Activated CD4-positive, alpha-beta T cell treated with anti-CD3 and anti-CD28 coated beads for 24 hours (primary cell): ENCODE measurements around the gene LETM1.

ENCODE experiments used
- DNase-seq, 2 donors: peaks; one replicate each; pipeline ENCODE4 v3.0.0-alpha.2; 2020; ENCODE audit warnings: low read depth in 2 of 2

The LETM1 gene

DNA sequence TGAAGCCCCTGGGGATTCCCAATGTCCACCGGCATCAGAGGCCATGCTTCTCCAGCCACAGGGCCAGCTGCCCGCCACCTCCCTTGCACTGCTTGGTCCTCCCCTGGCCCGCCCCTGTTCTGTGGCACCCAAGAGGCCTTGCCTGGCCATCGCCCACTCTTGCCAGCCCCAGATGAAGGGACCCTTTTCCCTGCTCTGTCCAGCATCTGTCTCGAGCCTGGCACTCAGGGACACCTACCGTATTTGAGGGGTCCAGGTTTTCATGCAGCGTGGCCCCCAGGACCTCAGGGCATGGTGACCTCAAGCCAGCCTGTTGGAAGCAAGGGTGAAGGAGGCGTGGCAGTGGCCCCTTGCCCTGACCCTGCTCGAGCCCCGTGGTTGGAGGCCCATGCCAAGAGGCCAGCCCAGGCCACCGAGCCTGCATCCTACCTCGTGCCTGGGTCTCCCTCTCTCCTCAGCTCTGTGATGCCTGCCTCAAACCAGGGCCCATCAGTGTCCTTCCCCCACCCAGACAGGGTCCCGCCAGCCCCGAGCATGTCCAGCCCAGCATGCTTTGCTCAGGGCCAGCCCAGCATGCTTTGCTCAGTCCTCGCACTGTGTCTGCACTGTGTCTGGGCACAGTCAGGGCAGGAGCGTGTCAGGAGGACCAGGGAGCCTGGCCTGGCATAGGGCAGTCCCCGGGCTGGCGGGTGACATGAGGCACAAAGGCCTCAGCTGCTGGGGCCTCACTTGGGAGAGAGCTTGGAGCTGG, 77.1 kb downstream of the LETM1 start:
- DNase-seq, result no peak

DNA sequence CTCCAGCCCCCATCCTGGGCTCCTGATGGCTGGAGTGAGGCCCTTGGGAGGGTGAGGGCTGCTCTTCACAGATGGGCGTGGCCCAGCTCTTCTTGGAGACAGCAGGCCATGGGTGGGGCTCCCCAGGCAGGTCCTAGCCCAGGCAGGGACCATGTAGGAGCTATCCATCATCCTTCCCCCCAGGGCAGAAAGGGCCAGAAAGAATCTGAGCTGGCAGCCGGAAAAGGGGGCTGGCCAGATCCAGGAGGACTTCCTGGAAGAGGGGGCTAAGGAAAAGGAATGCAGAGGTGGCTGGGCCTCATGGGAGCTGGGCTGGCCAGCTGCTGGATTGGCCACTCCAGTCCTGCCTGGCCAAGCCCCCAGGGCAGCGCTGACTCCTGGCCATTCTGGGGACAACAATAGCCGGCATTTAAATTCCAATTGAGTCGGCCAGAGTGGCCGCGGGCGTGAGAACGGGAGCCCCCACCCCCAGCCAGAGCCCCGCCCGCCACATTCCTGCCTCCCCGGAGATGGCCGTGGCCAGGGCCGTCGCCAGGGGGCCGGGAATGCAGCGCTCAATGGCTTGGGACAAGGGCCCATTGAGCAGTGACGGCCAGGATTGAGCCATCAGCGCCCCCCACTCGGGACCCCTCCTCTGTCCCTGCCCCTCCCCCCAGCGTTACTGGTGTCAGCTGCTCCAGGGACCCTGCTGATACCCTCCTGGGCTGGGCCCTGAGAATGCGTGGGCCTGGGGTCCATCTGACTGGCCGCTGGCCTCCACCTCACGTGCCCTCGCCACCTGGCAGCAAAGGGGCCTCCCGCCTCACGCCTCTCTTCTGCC, 77.9 kb downstream of the LETM1 start:
- no peak for DNase-seq

DNA sequence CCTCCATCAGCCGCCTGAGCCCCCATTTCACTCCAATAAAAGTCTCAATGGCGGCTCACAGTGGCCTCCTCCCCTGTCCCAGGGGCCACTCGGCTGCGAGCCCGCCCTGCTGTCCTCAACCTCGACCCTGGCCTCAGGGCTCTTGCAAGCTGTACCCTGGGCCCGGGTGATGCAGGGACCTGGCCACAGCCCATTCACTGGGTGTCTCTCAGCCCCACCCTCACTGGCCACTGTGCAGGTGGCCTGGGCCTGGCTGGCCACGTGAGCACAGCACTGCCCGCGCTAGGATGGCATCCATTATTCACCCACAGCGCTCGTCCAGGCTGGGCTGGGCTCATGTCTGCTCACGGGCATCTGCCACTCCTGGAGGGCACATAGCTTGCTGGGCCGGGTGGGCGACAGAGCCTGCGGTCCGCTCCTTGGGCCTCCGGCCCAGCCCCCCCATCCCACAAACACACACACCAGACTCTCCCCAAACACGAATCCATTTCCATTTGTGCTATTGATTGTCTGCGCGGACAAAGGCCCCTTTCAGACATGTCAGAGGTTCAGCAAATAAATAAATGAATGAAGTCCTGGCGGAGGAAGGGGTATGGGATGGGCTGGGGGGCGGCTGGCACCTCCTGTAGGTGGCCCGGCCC, 79.3 kb downstream of the LETM1 start:
- no peak for DNase-seq

DNA sequence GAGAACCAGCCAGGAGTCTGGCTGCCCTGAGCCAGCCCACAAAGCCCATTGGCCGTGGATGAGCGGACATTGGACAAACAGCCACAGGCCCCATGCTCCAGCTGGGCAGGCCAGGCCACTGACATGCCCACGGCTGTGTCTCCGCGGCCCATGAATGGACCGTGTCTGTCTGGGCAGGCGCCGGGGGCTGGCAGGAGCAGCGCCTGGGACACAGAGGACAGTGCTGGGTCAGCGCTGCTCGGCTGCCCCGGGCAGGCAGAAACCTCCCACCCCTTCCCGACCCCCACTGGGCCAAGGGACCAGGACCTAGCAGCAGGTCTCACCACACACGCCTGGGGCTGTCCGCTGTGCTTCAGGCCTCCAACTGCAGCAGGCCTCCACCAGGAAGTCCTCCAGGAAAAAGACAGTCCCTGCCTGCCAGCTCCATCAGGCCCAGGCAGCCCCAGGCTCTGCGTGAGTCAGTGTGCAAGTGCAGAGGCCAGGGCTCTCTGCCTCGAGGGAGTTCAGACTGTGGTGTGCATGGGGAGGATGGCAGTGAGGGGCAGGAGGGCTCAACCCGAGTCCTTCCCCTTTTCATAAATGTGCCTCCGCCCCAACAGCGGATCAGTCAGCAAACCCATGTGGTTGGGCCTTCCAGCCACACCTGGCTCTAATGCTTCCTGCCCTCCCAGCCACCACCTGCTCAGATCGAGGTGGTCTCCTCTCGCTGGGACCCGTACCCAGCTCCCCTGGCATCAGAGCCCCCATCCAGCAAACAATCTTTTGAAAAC, 80.0 kb downstream of the LETM1 start:
- no peak for DNase-seq

DNA sequence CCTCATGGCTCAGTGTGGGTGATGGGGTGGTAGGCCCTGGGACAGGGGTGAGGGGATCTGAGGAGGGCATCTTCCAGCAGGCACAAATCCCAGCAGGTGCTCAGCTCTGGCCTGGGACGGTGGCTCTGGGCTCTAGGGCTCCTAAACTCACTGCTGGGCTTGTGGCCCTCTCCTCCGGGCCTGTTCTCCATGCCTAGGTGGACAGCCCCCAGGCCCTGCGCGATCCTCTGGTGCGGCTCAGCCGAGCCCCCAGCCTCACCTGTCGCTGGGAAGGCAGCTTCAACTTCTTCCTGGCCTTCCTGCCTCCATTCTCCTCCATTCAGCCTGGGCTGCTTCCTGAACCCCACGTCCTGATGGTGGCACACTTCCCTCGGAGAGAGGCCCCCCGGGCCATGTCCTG, 82.2 kb downstream of the LETM1 start:
- DNase-seq, result no peak

DNA sequence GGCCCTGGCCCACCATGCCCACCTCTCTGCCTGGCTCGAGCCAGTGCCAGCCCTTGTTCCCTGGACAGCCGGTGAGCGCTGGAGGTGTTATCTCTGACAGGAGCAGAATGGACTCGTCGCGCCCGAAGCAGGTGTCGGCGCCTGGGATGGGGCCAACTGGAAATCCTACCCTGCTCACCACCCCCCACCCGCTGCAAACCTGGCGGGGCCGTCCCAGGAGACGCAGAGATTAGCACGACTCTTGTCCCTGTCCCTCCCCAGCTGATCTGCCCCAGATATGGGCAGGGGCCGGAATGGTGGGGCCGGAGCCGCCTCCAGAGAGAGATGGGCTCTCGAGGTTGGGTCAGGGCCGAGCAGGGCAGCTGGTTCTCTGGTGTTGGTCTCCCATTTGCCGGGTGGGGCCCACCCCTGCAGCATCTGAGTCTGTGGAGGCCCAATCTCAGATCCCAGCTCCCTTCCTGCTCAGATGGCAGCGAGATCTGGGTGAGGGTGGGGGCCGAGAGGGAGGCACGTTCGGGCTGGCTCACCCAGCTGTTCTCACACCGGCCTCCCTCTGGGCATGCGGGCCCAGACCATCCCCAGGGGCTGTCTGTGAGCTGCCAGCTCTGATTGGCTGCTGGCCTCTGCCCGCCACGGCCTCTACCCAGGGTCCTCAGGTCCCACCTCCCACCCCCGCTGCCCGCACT, 83.0 kb downstream of the LETM1 start:
- no peak for DNase-seq

DNA sequence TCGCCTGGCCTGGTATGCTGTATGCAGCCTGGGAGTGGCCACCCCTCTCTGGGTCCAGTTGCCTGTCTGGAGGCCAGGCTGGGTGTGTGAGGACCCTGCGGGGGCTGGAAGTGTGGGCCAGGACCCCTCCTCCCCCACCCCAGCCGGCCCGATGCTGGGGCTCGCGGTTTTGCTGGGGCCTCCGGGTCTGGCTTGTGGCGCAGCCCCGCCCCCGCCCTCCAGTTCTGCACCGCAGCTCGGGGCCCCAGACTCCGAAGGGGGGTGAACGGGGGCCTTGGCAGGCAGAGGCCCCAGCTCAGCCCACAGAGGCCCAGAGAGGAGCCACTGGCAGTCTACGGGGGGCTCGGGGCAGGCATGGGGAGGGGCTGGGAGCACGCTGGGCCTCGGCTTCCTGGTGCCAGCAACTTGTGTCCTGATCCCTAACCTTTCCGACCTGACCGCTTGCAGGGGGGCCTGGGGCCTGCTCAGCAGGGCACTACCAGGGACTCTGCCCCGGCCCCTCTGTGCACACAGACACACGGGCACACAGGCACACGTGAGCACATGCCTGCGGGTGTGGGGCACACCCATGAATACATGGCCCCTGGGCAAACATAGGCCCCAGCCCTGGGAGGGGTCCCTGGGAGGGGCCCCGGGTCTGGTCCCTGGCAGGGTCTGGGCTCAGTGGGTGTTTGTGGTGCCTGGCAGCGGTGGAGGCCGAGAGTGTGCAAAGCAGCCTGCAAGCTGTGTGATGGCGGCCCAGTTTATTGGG, 84.2 kb downstream of the LETM1 start:
- DNase-seq, result no peak

DNA sequence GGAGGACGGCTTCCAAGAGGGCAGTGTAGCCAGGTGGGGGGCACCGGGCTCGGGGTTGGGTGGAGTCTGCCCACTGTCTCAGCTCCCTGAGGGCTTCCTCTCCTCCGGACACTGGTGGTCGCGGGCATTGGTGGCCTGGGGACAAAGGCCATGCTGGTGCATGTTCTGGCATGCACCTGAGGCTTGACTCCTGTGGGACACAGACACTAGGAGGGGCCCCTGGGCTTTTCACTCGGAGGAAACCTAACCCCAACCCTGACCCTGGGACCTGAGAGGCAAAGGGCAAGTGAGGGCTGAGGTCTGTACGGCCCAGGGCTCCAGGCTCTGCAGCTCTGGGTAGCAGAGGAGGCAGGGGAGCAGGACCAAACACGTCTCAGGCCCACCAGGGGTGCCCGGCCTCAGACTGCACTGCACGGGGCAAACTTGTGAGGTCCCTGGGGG, 85.1 kb downstream of the LETM1 start:
- no peak for DNase-seq

DNA sequence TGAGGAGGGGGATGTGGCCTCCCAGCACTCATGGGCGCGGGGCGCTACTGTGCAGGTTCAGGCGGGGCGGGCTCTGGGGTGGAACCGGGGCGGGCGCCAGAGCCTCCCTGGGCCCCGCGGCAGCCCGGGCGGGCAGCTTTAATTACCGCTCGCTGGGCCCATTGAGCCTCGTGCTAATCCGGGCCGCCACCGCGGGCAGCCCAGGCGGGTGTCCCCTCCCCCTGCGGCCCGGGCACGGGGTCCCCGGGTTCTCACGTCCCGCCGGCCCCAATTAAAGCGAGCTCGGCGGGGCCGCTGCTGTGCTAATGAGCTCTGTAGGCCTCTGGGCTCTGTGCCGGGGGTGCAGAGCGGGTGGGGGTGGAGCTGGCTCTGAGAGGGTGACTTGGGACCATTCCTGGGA, 85.7 kb downstream of the LETM1 start:
- no peak for DNase-seq

DNA sequence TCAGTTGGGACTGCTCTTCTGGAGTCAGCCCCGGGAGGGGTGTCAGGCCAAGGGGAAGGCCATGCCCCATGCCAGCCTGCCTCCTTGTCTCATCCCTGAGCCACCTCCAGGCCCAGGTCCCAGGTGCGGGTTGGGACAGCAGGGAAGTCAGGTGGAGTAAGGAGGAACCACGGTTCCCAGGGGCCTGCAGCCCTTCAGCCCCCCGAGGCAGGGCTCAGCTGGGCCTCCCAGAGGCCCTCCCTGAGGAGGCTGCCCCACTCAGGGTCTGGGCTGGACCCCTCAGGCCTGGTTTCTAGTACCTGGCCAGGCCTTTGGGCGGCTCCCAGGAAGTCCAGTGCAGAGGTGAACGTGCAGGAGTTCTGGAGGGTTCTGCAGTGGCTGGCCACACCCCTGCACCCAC, 86.3 kb downstream of the LETM1 start:
- no peak for DNase-seq

DNA sequence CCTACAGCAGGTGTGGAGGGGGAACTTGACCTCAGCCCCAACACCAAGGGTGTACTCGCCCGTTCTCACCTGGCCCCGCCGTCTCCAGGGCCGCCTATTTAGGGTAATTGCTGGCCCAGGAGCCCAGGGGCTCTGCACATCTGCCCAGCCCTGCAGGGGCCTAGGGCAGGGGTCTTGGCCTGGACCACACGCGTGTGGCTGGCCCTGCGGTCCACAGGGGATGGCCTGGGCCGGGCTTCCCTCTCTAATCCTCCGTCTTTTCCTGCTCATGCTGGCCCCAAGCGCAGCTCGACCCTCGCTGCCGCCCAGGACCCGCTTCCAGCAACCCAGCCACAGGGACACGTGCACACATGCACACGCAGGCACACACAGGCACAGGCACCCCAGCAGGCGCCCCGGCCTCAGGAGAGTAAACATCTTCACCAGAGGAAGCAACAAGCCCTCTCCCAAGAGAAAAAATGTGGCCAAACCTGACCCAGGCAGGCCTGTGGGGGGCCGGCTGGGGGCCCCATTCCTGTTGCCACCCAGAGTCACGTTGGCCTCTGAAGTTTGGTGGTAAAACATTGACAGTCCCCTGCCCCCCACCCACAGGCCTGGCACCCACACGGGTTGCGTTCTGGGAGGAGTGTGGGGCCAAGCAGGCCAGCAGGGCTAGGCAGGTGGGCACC, 87.5 kb downstream of the LETM1 start:
- no peak for DNase-seq

DNA sequence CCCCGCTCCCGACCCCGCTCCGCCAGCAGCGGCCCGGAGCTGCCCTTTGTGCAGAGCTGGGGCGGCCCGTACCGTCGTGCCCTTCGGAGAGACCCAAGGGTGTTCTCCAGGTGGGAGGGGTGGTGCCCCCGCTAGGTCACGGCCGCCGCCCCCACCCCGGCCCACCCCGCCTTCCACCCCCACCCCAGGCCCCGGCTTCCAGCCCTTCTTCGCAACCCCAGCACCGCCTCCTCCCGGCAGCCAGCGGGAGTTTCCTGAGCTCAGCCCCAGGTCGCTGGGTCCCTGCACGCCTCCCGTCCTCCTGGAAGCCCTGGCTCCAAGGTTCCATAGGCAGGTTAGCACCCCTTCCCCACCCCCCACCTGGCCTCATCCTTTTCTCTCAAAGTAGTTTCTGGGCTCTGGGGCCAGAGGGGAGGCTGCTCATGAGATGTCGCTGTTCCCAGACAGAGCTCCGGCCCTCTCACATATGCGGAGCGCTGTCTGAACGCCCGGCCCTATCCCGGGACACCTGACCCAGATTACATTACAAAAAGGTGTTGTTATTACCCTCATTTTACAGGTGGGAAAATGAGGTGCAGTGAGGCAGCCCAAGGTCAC, 88.1 kb downstream of the LETM1 start:
- DNase-seq, result peak in 1 of 2 donors; percentile 11

DNA sequence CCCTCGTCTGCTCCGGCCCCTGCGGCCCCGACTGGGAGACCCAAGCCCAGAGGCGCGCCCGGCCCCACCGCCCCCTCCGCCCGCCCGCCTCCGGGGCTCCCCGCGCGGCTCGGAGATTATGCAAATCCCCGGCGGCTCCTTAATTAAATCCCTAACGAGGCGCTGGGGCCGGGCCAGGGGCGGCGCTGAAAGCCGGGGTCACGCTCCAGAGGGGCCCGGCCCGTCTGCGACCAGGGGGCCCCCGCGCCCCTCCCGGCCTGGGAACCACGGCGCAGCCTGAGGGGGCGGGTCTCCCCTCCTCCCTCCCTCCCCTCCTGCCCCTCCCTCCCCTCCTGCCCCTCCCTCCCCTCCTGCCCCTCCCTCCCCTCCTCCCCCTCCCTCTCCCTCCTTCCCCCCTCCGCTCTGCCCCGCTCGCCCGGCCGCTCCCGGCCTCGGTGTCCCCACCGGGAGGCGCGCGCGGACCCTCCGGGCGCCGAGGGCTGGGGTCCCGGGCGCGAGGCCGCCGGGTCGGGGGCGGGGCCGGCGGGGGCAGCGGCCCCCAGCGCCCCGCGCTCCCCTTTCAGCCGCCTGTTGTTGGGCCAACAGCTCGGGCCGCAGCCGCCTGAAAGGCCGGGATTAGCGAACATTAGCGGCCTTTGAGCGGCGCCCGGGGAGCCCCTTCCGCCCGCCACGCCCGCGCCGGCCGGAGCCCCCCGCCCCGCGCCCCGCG, 88.7 kb downstream of the LETM1 start:
- DNase-seq, result no peak

DNA sequence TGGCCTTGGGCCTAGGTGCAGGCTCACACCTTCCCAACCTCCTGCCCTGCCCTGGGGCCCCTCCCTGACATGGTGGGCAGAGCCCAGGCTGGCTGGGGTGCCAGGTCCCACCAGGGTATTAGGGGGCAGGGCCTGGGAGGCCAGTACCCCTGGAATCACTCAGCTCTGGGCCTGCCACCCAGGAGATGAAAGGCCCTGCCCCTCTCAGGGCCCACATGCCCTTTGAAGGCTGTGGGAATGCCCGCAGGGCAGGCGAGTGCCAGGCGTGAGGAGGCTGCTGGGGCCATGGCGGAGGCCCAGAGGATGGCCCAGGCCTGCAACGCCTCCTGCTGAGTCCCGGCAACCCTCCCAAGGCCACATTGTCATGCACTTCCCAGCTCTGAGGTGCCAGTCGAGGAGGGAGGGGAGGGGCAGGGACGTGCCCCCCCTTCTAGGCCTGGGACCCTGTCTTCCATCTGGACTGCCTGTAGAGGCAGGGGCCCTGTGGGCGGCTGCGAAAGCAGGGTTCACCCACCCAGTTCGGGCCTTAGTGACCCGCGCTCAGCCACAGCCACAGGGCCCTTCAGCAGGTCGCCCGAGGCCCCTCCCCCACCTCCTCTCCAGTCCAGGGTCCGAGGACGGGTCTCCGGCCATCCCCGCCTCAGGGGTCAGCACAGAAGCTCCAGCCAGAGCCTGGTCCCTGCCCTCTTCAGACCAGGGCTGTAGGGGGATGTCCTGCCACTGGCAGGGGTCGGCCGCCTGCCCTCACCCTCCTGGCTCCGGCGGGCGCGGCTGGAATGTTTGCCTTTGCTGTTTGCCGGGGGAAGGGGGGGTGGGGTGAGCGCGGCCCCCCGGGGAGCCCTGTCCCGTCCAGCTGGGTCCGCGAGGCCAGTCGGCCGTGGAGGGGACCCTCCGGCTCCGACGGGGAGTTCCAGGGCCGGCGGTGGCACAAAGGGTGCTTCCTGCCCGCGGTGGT, 89.6 kb downstream of the LETM1 start:
- DNase-seq, result no peak

DNA sequence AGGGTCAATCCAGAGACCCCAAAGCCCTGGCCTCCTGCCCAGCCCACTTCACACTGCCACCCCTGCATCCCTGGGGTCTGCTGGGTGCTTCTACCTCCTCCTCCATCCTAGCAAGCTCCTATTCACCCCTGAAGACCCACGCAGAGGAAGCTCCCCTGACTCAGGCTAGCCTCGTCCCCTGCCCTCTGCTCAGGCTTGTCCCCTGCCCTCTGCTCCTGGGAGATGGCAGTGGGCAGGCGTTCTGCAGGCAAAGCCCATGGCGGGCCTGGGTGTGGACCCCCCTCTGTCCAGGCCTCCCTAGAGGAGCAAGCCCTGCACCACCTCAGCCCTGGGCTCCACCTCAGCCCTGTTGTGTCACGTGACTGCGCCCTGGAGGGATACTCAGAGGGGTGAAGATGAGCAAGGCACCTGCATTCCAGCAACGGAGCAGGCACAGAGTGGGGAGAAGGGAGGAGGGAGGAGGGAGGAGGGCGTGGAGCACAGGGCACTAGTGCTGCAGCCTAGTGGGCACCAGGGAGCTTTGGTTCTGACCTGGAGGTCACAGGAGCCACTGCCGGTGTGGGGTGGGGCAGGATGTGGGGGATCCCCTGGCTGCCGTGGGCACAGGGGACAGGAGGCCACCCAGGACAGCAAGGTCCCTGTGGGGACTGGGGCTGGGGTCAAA, 90.4 kb downstream of the LETM1 start:
- no peak for DNase-seq

DNA sequence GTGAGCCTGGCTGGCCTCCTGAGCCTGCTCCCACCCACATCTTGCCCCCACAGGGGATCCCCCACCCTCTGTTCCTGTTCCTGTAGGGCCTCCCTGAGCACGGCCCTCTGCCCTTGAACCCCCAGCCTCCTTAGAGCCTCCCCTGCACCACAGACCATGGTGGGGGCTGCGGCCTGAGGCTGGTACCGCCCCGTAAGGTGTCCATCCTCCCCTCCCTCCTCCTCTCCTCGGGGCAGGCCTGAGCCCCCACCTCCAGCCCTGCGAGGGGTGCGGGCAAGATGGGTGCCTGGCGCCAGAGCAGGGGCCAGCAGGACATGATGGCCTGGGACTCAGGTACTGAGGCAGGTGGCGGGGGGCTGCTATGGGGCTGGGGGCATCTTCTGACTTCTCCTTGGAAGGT, 91.3 kb downstream of the LETM1 start:
- no peak for DNase-seq

DNA sequence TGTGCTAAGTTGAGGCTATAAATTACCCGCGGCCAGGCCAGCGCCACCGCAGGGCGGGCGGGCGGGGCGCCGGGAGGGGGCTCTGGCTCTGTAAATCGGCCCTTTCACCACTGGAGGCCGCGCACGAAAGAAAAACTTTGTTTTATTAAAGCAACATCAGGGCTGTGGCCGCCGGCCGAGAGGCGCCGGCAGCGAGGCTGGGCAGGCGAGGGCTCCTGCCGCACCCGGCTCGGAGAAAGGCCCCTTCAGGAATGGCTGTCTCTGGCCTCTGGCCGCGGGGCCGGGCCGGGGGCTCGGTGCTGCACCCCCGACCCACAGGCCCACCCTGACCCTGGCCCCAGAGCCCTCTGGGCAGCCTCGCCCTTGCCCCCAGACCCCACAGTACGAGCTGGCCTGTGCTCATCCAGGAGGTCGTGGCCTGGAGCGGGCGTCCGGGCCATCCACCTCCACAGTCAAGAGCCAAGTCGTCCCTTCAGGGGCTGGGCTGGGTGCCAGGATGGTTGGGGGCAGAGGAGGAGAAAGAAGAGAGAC, 92.3 kb downstream of the LETM1 start:
- DNase-seq, result no peak
